Ammon's horn (tissue), 1 donor: ENCODE measurements around the gene SCUBE3.

Experiments used
- DNase-seq: peaks from one replicate; pipeline ENCODE4 v3.0.0-alpha.2; 2016; ENCODE audit warnings: low spot score

Gene SCUBE3

DNA sequence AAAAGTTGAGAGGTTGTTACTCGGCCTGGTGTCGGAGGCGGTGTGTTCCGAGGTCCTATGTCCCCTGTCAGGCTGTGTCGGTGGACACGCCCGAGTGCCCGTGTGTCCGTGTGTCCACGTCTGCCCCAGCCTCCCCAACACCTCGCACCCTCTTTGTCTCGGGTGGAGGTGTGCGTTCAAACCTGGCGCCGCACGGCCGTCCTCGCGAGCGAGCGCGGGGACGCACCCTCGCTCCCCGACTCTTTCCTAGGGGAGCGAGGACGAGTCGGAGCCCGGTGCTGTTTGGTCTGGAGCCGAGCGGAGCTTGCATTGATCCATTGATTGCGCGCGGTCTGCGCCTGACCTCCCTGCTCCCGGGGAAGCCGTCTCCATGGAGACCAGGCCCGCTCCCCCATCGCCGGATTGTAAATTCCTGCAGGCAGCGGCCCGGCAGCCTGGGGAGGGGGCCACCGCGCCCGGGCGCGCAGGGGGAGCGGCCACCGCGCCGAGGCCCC, 411 bp upstream of the SCUBE3 start:
- DNase-seq, result no peak

- no peak for DNase-seq
Measured at GRCh38 chr6:35214869-35215664, 1.3 kb downstream of the SCUBE3 start.

DNA sequence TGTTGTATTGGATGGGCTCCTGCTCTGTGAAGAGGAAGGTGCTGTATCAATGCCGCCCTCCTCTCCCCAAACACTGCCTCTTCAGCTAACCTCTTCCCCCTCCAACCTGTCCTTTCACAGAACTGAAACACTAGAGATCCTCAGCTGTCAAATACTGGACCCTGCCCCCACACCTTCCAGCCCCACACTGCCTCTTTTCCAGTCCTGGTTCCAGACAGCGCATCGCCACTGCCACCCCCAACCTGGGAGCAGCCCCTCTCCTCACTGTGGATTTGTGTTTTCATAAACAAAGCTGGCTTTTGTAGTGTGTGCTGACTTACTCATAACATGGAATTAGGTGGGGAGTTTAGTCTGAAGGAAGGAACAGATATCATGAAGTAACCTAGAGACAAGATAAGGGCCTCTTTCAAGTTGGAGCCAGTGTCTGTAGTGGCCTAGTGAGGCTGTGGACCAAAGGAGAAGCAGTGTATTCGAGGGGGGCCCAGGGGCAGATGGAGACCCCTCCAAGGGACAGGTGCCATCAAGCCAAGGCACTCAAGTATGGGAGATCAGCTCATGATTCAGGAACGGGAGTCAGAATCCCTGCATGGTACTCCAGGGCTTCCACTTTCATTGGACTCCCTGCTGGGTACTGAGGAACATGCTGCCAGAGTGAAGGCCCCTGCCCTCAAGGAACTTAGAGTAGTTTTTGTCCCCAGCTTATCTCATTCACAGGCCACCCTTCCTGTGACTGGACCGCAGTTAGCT, 2.1 kb downstream of the SCUBE3 start:
- no peak for DNase-seq

DNA sequence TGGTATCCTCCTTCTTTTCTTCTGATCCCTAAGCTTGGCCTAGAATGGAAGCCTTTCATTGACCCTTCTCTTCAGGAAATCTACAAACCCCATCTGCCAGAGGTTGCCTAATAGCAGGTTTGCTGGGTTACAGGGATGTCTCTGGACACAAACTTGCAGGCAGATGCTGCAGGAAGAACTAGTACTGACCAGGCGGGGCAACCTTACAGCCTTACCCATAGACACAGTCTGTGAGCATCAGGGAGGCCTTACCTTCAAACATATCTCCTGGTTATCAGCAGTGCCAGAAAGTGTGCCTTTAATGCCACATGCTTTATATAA, 2.6 kb downstream of the SCUBE3 start:
- DNase-seq, result no peak

GRCh38 chr6:35216851-35217811, 3.4 kb downstream of the SCUBE3 start:
- no peak for DNase-seq

GRCh38 chr6:35218021-35218420, 4.3 kb downstream of the SCUBE3 start:
- no peak for DNase-seq

- no peak for DNase-seq
Measured at GRCh38 chr6:35218456-35218855, 4.7 kb downstream of the SCUBE3 start.

DNA sequence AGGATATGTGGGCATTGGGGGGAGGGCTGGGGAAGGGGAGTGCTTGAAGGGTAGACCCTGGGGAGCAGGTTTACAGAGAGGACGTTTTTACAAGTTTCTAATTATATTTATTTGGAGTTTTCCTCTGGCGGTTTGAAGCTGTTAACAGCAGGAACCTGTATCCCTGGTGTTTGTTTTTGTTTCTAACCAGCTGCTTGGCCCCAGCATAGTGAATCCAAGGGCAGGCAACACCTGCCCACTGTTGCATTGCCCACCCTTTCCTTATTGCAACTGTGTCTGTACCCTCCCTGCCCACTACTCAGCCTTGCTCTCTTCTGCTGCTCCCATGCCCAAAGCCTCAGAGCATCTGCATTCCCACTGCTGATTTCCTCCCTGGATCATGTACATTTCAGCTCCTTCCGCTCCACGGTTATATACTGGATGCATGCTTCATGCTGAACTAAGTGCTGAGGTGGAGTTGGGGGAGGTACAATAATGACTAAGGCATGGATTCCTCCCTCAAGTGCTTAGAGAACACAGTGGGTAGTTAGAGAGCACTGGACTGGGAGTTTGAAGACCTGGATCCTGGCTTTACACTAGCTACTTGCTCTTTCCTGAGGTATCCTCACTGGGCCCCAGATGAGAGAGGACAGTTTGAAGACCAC, 6.0 kb downstream of the SCUBE3 start:
- no peak for DNase-seq

DNA sequence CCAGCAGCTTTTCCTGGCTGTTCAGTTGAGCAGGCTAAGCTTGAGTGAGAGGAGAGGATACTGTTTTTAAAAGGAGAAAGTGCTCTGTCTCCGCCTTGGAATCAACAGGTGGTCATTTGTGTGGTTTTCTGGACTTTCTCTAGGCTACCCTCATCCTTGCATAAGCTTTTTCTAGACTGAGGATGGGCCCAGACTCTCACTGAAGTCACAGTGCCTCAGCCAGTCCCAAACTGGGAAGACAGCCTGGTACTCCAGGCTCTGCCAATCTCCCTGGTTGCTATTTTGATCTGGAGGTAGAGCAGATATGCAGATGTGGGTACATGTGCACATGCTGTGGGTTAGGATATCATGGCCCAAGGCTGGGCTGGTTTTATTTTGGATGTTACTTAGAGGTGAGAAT, 7.0 kb downstream of the SCUBE3 start:
- no peak for DNase-seq

DNA sequence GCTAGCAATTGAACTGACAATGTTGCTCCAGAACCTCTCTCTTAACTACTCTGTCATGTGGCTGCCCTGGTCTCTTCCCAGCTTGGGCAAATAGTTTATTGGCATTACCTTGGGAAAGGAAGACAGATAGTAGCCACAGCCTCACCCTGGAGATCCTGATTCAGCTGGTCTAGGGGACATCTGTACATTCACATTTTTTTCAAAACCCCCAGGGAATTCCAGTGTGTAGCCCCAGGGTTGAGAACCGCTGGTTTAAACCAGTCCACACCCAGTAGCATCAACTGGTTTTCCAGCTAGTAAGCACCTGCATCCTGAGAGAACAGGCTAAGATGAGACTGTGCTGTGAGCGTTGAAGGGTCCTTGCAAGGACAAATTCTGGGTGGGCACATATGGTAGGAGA, 9.6 kb downstream of the SCUBE3 start:
- no peak for DNase-seq

DNA sequence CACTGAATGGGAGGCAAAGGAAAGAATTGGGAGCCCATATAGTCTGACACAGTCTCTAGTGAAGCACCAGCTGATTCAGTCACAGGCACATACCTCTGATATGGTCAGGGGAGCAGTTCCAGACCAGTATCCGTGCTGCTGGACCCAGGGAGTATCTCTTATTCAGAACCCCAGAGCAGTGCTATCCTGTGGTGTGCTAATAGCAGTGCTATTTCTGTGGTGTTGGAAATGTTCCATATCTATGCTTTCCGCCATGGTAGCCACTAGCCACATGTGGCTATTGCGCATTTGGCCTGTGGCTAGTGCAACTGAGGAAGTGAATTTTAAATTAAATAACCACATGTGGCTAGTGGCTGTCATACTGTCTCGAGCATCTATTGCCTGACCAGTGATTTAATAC, 11.0 kb downstream of the SCUBE3 start:
- no peak for DNase-seq

DNA sequence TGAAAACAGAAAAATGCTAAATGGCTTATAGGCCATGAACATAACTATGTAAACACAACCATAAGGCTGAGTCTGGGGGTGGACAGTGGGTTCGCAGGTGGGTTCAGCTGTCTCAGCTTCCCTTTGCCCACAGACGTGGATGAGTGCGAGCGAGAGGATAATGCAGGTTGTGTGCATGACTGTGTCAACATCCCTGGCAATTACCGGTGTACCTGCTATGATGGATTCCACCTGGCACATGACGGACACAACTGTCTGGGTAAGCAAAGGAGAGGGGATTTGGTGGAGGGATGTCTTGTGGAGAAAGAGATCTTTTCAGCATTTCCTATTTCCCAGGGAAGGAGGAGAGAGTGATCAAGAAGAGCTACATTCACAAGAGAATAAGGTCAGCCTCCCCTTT, 14.7 kb downstream of the SCUBE3 start:
- DNase-seq, result no peak

GRCh38 chr6:35229304-35229703, 15.5 kb downstream of the SCUBE3 start:
- no peak for DNase-seq

GRCh38 chr6:35230498-35230897, 16.7 kb downstream of the SCUBE3 start:
- no peak for DNase-seq

DNA sequence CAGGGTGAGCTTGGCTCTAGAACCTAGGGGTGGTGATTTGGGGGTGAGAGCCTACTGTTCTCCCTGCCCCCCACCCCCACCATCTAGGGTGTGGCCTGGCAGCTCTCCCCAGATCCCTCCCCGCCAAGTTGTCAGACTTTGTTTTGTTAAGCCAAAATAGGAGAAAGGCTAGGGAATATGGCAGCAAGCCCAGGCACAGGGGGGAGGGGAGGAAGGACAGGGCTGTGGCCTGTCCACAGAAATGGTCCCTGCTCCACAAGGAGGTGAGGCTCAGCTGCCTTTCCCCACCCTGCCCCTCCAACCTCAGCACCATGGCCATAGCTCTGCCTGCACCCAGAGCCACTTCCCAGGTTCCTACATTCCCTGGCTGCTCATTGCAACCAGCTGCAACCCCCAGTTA, 17.2 kb downstream of the SCUBE3 start:
- DNase-seq, result peak; percentile 62

DNA sequence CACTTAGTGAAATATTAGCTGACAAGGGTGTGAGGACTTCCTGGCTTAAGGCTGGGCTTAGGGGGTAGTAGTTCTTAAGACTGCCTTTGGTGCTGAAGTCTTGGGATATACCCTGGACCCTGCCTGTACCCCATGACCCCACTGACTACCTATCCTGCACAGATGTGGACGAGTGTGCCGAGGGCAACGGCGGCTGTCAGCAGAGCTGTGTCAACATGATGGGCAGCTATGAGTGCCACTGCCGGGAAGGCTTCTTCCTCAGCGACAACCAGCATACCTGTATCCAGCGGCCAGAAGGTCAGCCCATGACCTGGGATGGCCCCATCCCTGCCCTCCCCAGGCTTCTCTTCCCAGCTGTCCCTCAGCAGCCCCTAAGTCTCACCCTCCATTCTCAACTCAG, 17.8 kb downstream of the SCUBE3 start:
- no peak for DNase-seq

GRCh38 chr6:35234901-35235300, 21.1 kb downstream of the SCUBE3 start:
- DNase-seq, result no peak

GRCh38 chr6:35236223-35236622, 22.5 kb downstream of the SCUBE3 start:
- no peak for DNase-seq

- DNase-seq, result no peak
Measured at GRCh38 chr6:35237476-35237875, 23.7 kb downstream of the SCUBE3 start.

GRCh38 chr6:35238843-35239289, 25.1 kb downstream of the SCUBE3 start:
- DNase-seq, result no peak

DNA sequence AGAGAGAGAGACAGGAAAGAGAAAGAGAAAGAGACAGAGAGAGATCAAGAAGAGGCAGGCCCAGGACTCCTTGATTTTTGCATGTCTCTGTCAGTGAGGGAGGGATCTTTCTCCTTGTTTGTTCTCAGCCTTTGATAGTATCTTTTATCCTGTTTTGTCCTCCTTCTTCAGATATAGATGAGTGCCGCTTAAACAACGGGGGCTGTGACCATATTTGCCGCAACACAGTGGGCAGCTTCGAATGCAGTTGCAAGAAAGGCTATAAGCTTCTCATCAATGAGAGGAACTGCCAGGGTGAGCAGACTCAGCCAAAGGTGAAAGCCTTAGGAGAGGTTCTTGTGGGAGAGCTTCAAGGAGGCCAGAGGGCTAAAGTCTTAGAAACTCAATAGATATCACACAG, 25.8 kb downstream of the SCUBE3 start:
- no peak for DNase-seq
